K562 (cell line): ENCODE data around the gene FAAP100. TPM values are rescaled to one million over a fixed set of nuclear protein-coding genes. Genes with fewer than 3 reads are reported as not detected.
A peak's percentile ranks its signal among the peaks of the same experiment; 100 is the strongest.

Experiments
- DLX4 ChIP-seq: fragments of 250-450 bp; sonication (Bioruptor Pico); IDR thresholded peaks from 2 replicates; pipeline ENCODE4 v1.6.1; 2021; ENCODE audit warnings: mild to moderate bottlenecking
- FOXK1 ChIP-seq: sonication (generic); formaldehyde crosslinking; IDR thresholded peaks from 2 replicates; pipeline ENCODE4 v1.8.0; 2022; ENCODE audit warnings: missing genetic modification reagents, mild to moderate bottlenecking, borderline replicate concordance
- GABPB1 ChIP-seq: sonication (generic); formaldehyde crosslinking; IDR thresholded peaks from 2 replicates; pipeline ENCODE4 v1.8.0; 2022; ENCODE audit warnings: mild to moderate bottlenecking, missing genetic modification reagents
- HIVEP1 ChIP-seq: fragments of 250-450 bp; sonication (Bioruptor Pico); IDR thresholded peaks from 2 replicates; pipeline ENCODE4 v1.4.0; 2020; ENCODE audit warnings: mild to moderate bottlenecking
- HOMEZ ChIP-seq: fragments of 250-450 bp; sonication (Bioruptor Pico); IDR thresholded peaks from 2 replicates; pipeline ENCODE4 v1.4.0; 2020; ENCODE audit warnings: mild to moderate bottlenecking, moderate library complexity
- JUNB ChIP-seq: fragments of 450-650 bp; formaldehyde crosslinking; conservative IDR thresholded peaks from 2 replicates; pipeline ENCODE4 v1.4.0; 2020; ENCODE audit warnings: mild to moderate bottlenecking
- LEF1 ChIP-seq: fragments of 450-650 bp; IDR thresholded peaks from 2 replicates; pipeline ENCODE4 v1.6.1; 2016; ENCODE audit warnings: mild to moderate bottlenecking
- MECOM ChIP-seq: fragments of 250-450 bp; sonication (Bioruptor Pico); IDR thresholded peaks from 2 replicates; pipeline ENCODE4 v1.8.0; 2022; ENCODE audit warnings: inconsistent platforms
- MEIS2 ChIP-seq: fragments of 450-650 bp; IDR thresholded peaks from 2 replicates; pipeline ENCODE4 v1.6.1; 2014; ENCODE audit warnings: mild to moderate bottlenecking; ENCODE audit not compliant: partially characterized antibody
- NFRKB ChIP-seq: fragments of 450-650 bp; IDR thresholded peaks from 2 replicates; pipeline ENCODE4 v1.6.1; 2016; ENCODE audit warnings: low read depth
- PHTF2 ChIP-seq: fragments of 250-450 bp; sonication (Bioruptor Pico); IDR thresholded peaks from 2 replicates; pipeline ENCODE4 v1.5.0; 2021; ENCODE audit warnings: mild to moderate bottlenecking
- POLR2A ChIP-seq: fragments of 450-650 bp; conservative IDR thresholded peaks from 2 replicates; pipeline ENCODE4 v1.6.1; 2016
- YY1 ChIP-seq, 3 experiments: IDR thresholded peaks; 2 replicates each; pipeline ENCODE4 v1.6.1; 2011; ENCODE audit warnings: low read length in 2 of 3, mild to moderate bottlenecking in 2 of 3, moderate library complexity in 2 of 3, borderline replicate concordance in 1 of 3, control low read depth in 1 of 3, low read depth in 1 of 3; ENCODE audit not compliant: insufficient read depth in 3 of 3, insufficient replicate concordance in 2 of 3, control insufficient read depth in 1 of 3, insufficient read length in 1 of 3; ENCODE audit errors: extremely low read depth in 1 of 3
- ZKSCAN8 ChIP-seq: fragments of 200-800 bp; sonication (Bioruptor generic); IDR thresholded peaks from 2 replicates; pipeline ENCODE4 v1.6.1; 2016; ENCODE audit warnings: missing genetic modification characterization, missing compliant biosample characterization
- ZNF232 ChIP-seq: sonication (generic); formaldehyde crosslinking; IDR thresholded peaks from 2 replicates; pipeline ENCODE4 v1.8.0; 2022; ENCODE audit warnings: mild to moderate bottlenecking, missing genetic modification reagents
- ZNF436 ChIP-seq: fragments of 250-450, 450-650 bp; sonication (Bioruptor Pico); formaldehyde crosslinking; IDR thresholded peaks from 2 replicates; pipeline ENCODE4 v1.7.0; 2020; ENCODE audit warnings: mild to moderate bottlenecking
- polyA plus RNA-seq, 8 experiments: library from polyadenylated mRNA; depleted of rRNA in 4 of 8; stranded (reverse) in 5 of 8; unstranded in 3 of 8; fragments of >200 nt; fragmentation: Nextera tagmentation in 2 of 8; fragmentation: Illumina TruSeq in 1 of 8; extraction: Ambion mirVana in 2 of 8; extraction: Trizol in 1 of 8; gene quantifications; 2 replicates each; pipeline versions ENCODE4 v1.2.1 to v1.2.3, GENCODE V29; 2011 to 2014; ENCODE audit warnings: inconsistent platforms in 1 of 8, missing spikeins in 1 of 8
- total RNA-seq, 7 experiments: library from RNA; depleted of rRNA in 6 of 7; stranded (reverse); fragments of >200 nt in 6 of 7; fragmentation: Illumina TruSeq in 2 of 7; extraction: Trizol in 2 of 7; gene quantifications; 2 replicates each; pipeline versions ENCODE4 v1.2.1 to v1.2.3, GENCODE V29; 2011 to 2021; ENCODE audit warnings: low replicate concordance in 1 of 7
- TF ChIP-seq, protein P1 (sequence below): fragments of 450-650 bp; IDR thresholded peaks from one replicate; pipeline ENCODE4 v1.6.1; 2018; ENCODE audit warnings: mild to moderate bottlenecking, moderate library complexity; ENCODE audit not compliant: partially characterized antibody
- TF ChIP-seq, protein P2 (sequence below): sonication (generic); formaldehyde crosslinking; IDR thresholded peaks from 2 replicates; pipeline ENCODE4 v1.8.0; 2022; ENCODE audit warnings: mild to moderate bottlenecking, missing genetic modification reagents
- TF ChIP-seq, protein P3 (sequence below): fragments of 200-800 bp; sonication (Bioruptor generic); IDR thresholded peaks from 2 replicates; pipeline ENCODE4 v1.6.1; 2016; ENCODE audit warnings: missing genetic modification characterization, missing compliant biosample characterization

The FAAP100 gene
- total and polyA plus RNA-seq, 9 of the 15 experiments (the other 6 are each of a cell fraction or from before 2014, with no cell fraction given): 0.31 to 51.2 (median 12.6) TPM

- no peak for TF ChIP-seq HIVEP1 (CRISPR knock-in tag)
- no peak for TF ChIP-seq LEF1
- no peak for TF ChIP-seq MEIS2
- TF ChIP-seq, protein P1, sequence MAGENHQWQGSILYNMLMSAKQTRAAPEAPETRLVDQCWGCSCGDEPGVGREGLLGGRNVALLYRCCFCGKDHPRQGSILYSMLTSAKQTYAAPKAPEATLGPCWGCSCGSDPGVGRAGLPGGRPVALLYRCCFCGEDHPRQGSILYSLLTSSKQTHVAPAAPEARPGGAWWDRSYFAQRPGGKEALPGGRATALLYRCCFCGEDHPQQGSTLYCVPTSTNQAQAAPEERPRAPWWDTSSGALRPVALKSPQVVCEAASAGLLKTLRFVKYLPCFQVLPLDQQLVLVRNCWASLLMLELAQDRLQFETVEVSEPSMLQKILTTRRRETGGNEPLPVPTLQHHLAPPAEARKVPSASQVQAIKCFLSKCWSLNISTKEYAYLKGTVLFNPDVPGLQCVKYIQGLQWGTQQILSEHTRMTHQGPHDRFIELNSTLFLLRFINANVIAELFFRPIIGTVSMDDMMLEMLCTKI: no peak
- no peak for TF ChIP-seq ZNF436 (CRISPR knock-in tag)
- no peak for TF ChIP-seq DLX4 (CRISPR knock-in tag)
- no peak for TF ChIP-seq ZKSCAN8 (CRISPR knock-in tag)
- no peak for TF ChIP-seq HOMEZ (CRISPR knock-in tag)
- peak; percentile 68 for TF ChIP-seq GABPB1 (CRISPR knock-in tag)
- no peak for TF ChIP-seq NFRKB
- TF ChIP-seq PHTF2 (CRISPR knock-in tag): no peak
- TF ChIP-seq, protein P2, sequence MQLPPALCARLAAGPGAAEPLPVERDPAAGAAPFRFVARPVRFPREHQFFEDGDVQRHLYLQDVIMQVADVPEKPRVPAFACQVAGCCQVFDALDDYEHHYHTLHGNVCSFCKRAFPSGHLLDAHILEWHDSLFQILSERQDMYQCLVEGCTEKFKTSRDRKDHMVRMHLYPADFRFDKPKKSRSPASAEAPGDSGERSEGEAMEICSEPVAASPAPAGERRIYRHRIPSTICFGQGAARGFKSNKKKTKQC (CRISPR knock-in tag): 0 out of 2 replicates have a peak, but pooled peaks have one; percentile 38
- TF ChIP-seq MECOM (CRISPR knock-in tag): no peak
- peak; percentile 10 for TF ChIP-seq POLR2A
- TF ChIP-seq FOXK1 (CRISPR knock-in tag): peak; percentile 74
- TF ChIP-seq, protein P3, sequence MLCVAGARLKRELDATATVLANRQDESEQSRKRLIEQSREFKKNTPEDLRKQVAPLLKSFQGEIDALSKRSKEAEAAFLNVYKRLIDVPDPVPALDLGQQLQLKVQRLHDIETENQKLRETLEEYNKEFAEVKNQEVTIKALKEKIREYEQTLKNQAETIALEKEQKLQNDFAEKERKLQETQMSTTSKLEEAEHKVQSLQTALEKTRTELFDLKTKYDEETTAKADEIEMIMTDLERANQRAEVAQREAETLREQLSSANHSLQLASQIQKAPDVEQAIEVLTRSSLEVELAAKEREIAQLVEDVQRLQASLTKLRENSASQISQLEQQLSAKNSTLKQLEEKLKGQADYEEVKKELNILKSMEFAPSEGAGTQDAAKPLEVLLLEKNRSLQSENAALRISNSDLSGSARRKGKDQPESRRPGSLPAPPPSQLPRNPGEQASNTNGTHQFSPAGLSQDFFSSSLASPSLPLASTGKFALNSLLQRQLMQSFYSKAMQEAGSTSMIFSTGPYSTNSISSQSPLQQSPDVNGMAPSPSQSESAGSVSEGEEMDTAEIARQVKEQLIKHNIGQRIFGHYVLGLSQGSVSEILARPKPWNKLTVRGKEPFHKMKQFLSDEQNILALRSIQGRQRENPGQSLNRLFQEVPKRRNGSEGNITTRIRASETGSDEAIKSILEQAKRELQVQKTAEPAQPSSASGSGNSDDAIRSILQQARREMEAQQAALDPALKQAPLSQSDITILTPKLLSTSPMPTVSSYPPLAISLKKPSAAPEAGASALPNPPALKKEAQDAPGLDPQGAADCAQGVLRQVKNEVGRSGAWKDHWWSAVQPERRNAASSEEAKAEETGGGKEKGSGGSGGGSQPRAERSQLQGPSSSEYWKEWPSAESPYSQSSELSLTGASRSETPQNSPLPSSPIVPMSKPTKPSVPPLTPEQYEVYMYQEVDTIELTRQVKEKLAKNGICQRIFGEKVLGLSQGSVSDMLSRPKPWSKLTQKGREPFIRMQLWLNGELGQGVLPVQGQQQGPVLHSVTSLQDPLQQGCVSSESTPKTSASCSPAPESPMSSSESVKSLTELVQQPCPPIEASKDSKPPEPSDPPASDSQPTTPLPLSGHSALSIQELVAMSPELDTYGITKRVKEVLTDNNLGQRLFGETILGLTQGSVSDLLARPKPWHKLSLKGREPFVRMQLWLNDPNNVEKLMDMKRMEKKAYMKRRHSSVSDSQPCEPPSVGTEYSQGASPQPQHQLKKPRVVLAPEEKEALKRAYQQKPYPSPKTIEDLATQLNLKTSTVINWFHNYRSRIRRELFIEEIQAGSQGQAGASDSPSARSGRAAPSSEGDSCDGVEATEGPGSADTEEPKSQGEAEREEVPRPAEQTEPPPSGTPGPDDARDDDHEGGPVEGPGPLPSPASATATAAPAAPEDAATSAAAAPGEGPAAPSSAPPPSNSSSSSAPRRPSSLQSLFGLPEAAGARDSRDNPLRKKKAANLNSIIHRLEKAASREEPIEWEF (CRISPR knock-in tag): no peak
- no peak for TF ChIP-seq YY1 (IDR thresholded peaks at IDR 0.05; ENCODE audit: borderline replicate concordance in 1 of 3, control insufficient read depth in 1 of 3, extremely low read depth in 1 of 3, insufficient read depth in 3 of 3, insufficient read length in 1 of 3, insufficient replicate concordance in 2 of 3, low read depth in 1 of 3, low read length in 2 of 3)
- TF ChIP-seq JUNB (CRISPR knock-in tag): no peak
- TF ChIP-seq ZNF232 (CRISPR knock-in tag): no peak
Observed at GRCh38 chr17:81510785-81511553, 41.2 kb downstream of the FAAP100 start (continued).
